HG03280 (cell line): ENCODE measurements around the gene VPS33B.
"Not testable (repeated sequence)": the region's sequence is repeated elsewhere in the genome, so short reads cannot be mapped to it uniquely, and the experiment has no call there.

ENCODE experiments used
- ATAC-seq: cut with Tn5 transposase; IDR thresholded peaks from one replicate; pipeline ENCODE4 v1.9.1; 2021; ENCODE audit warnings: mild to moderate bottlenecking, moderate library complexity; ENCODE audit not compliant: unreplicated experiment

The VPS33B gene

DNA sequence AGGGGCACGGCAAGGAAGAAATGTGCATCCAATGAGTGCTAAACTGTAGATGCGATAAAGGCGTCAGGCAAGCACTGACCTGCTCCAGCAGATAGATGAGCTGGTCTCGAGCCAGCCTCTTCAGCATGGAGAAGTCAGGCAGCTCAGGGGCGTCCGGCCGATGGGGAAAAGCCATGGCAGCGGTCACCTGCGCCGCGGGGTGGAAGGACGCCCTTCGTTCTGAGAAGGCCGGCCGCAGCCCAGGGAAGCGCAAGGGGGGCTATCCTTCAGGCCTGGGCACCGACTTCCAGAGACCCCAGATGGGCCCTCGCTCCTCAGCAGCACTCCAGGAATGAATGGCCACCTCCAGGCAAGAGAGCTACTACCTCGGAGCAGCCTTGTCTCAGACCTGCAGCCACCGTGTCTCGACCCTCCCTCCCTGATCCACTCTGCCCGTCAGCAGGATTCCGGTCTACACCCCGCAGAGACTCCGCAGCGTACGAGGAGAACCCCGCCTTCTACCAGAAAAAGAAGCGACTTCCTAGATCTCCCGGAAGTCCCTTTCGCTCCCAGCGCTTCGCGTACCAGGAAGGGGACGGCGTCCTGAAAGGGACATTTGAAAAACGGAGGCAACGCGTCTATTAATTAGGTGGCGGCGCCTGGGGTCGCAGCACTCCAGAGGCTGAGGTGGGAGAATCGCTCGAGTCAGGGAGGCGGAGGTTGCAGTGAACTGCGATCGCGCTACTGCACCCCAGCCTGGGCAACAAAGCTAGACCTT is at the start of gene VPS33B:
VPS33B (minus strand) TSS at position 520 of the 757 bp plus-strand sequence; CDS start at position 175, 345 bp downstream.
- peak; percentile 52 for ATAC-seq

DNA sequence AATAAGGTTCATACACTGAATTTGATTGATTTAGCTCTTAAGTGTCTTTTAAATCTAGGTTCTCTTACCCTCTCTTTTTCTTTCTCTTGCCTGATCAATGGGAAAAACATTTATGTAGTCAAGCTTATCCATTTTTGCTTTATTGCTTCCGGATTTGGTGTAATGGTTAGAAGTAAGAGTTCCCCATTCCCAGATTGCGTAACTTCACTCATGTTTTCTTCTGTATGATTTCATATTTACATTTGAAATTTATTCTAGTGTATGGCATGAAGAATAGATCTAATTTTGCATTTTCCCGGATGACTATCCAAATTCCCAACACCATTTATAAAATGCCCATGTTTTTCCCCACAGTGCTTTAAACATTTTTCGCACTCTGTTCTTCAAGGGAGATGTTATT is 49.8 kb upstream of the VPS33B start:
- no peak for ATAC-seq

DNA sequence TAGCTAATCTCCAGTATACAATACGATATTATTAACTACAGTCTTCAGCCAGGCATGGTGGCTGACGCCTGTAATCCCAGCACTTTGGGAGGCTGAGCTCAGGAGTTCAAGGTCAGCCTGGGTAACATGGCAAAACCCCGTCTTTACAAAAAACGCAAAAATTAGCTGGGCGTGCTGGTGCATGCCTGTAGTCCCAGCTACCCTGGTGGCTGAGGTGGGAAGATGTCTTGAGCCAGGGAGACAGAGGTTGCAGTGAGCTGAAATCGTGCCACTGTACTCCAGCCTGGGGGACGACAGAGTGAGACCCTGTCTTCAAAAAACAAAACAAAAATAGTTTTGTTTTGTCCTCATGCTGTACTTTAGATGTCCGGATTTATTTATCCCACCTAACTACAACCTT is 48.5 kb upstream of the VPS33B start:
- no peak for ATAC-seq

DNA sequence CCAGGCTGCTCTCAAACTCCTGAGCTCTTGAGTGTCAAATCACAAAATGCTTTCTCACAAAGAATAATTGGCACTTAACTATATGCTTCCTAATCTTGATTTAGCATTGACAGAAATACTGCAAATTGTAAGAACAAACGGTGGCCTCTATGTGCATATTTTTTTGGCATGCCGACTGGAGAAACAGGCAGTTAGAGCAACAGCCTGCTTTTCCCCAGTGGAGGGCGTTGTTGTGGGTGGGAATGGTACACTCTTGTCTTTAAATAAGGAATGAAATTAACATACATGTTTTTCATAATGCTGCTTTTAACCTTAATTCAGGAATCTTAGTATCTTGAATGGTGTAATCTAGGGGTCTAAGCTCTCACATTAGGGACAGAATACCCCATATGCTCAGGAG is 46.6 kb upstream of the VPS33B start:
- no peak for ATAC-seq

DNA sequence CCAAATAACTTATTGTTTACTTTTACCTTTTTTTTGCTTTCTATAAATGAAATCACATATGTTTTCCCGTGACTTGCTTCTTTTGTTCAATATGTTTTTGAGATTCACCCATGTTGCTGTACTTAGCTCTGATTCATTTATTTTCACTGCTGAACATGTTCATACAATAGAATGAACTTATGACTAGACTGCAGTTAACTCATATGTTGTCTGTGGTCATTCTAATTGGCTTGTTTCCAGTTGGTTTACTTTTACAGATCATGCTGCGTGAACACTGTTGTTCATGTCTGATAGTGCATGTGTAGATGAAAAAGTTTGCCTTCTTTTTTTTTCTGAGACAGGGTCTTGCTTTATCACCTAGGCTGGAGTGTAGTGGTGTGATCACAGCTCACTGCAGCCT is 46.0 kb upstream of the VPS33B start:
- ATAC-seq = no peak

DNA sequence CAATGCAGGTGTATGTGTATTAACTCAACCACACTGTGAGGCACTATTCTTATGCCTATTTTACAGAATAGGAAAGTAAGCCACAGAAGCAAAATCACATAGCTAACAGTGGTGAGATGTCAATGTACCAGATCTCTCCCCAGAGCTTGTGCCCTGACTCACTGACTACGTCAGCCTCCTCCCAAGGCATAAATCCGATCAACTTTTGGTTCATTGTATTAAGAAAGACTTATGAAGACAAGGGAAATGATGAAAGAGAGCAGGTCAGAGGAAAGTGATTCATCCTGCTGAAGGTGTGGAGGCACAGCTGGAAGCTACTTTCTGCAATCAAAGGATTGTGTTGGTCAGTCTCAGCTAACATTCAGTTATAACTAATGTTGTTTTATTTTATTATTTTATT is 44.6 kb upstream of the VPS33B start:
- no peak for ATAC-seq

DNA sequence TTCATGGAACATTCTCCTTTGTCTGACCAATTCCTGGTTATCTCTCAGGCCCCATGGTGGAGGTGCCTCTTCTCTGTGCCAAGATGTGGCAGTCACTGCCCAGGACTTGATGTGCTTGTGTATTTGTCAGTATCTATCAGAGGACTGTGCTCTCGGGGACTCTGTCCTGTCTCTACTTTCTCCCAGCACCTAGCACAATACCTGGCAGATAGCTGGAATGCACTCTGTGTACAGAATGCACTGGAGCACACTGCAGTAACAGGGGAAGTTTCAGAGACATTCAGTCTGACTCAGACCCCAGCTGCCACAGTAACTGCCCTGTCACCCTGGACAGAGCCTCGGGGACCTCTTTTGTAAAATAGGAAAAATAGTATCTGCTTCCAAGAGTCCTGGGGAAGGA is 43.1 kb upstream of the VPS33B start:
- ATAC-seq = no peak

DNA sequence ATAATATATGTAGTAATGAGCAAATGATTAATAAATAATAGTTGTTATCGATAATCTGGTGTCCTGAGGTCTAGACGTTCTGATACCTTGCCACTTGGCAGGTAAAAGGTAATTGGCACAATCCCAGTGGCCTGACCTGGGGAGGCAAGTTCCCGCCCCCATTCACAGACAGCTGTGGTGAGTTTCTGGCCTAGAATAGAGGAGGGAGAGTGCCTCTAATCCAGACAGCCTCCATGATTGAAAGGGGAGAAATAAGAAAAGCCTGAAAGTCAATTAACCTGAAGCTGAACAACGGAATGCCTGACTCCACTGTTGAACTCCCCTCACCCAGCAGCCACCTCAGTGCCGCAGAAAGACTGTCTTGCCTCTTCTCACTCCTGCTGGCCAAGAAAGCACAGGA is 39.6 kb upstream of the VPS33B start:
- no peak for ATAC-seq

DNA sequence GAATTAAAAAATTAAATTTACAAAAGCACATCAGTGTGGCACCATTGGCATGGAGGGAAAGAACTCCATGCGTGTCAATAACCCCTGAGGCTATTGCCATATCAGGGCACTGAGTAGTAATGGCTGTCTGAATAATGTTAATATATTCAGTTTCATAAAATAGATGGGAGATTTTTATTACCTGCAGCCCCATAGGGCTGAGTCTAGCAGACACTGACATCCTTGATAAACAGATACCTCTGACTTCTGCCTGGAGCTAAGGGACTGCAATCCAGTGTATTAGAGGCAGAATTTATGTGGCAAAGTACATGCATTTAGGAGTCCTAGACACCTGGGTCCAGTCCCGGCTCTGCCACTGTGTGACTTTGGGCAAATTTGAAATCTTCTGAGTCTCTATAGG is 38.8 kb upstream of the VPS33B start:
- no peak for ATAC-seq

DNA sequence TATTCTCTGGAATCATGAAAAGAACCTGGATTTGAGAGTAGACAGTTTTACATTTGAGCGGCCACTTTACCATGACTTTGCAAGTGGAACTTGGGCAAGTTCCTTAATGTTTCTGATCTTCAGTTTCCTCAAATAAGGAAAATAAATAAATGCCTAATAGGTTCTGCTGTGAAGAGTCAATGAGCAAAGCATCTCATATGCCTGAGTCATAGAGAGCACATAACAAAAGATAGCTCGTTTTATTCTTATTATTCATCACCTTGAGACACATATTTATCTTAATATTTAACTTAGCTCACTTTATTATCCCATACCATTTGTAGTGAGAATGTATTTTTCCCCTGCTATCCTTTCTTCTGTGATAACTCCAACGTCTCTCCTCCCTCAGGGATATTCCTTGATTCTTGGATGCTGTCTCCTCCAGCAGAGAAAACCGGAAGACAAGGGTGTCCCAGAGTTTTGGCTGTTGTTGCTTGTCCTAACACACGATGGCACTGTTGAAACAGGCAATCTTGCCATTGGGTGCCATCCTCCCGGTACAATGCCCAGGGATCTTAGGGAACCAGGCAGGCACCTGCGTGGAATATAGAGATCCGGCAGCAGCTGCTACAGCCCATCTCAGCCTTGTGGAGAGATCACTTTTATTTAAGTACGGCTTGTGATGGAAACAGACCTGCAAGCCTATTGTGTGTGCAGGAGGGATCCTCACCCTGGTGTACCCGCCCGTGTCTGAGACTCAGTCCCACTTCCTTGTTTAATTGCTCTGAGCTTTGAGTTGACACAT is 33.3 kb upstream of the VPS33B start:
- no peak for ATAC-seq

DNA sequence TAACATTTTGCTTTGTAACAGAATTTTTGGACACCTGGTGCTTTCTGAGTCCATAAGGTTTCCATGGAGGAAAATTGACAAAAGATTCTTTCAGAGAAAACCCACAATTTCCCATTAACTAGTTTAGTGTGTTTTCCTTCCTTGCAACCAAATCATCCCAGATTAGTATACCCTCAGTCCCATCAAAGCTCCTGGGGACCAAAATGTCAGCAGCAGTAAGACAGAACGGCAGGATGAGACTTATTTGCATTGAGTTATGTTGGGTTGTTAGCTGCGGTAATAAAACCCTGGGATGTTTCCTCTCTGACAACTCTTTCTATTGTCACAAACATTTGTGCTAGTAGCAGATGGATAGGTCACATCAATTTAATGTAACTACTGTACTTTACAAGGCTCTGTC is 32.4 kb upstream of the VPS33B start:
- no peak for ATAC-seq

DNA sequence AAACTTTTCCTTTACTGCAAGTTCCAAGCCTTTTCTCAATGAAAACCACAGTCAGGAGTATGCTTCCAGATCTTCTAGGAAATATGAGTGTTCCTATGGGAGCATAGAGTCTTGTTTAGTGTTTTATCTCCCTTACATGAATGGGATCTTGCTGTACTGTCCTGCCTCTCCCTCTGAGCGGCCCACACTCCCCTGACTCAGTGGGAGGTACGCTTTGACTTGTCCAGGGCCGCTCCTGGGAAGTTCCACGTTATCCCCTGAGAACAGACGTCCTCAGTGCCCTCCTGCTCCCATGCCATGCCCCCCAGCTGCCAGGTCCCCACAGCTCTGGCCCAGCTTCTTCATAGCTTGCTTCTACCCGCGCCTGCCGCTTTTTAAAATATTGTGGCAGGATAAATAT is 28.9 kb upstream of the VPS33B start:
- no peak for ATAC-seq

DNA sequence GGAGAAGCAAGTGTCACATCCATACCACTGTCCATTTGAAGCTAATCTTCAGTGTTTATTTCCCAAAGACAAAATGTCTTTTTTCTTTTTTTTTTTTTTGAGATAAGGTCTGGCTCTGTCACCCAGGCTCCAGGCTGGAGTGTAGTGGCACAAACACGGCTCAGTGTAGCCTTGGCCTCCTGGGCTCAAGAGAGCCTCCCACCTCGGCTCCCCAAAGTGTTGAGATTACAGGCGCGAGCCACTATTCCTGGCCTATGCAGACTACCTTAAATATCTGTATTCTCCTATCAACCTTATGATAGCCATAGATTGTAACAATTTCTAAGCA is 27.7 kb upstream of the VPS33B start:
- peak; percentile 10 for ATAC-seq

DNA sequence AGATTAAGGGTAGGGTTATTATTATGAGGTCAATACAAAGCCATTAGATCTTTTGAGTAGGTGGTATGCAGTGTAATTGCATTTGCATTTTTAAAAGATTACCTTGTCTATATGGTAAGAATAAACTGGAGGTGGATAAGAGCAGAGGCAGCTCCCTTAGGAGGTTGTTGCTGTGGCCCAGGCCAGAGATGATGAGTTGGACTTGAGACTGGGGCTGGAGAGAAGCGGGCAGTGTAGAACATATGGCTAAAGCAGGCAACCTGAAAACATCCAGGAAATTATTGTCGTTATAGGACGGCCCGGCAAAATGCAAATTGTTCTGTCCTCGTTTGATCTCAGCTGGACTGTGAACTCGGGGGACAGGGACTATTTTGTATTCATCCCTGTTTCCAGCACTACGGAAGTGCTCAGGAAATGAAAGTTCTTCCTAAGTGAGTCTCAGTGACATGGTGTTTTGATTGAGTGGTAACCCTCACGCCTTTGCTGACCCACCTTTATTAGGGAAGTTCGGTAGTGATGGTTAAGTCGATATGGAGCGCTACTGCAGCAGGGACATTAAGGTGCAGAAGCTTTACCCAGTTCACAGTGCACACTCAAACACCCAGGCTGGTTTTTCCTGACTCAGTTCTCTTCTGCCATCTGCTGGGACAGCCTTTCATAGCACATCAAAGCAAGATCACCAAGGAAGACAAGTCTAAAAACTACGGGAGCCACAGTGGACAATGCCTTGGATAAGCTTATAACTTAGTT is 27.2 kb upstream of the VPS33B start:
- ATAC-seq = peak; percentile 87

DNA sequence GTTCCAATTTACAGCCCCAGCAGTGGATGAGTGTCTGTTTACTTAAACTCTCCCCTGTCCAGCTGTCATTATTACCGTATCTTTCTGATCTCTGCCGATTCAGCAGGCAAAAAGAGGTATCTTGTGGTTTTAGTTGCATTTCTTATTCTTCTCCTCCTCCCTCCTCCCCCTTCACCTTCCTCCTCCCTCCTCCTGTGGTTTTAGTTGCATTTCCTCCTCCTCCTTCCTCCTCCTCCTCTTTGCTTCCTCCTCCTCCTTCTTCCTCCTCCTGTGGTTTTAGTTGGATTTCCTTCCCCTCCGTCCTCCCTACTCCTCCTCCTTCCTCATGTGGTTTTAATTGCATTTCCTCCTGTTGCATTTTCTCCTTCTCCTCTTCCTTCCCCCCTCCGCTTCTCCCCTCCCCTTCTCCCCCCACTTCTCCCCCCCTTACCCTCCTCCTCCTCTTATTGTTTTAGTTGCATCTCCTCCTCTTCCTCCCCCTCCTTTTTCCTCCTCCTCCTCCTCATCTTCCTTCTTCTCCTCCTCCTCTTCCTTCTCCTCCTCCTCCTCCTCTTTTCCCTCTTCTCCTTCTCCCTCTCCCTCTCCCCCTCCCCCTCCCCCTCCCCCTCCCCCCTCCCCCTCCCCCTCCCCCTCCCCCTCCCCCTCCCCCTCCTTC is 25.3 kb upstream of the VPS33B start:
- no peak for ATAC-seq

DNA sequence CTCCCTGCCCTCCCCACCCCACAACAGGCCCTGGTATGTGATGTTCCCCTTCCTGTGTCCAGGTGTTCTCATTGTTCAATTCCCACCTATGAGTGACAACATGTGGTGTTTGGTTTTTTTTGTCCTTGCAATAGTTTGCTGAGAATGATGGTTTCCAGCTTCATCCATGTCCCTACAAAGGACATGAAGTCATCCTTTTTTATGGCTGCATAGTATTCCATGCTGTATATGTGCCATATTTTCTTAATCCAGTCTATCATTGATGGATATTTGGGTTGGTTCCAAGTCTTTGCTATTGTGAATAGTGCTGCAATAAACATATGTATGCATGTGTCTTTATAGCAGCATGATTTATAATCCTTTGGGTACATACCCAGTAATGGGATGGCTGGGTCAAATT is 23.7 kb upstream of the VPS33B start:
- ATAC-seq = not testable (repeated sequence)

DNA sequence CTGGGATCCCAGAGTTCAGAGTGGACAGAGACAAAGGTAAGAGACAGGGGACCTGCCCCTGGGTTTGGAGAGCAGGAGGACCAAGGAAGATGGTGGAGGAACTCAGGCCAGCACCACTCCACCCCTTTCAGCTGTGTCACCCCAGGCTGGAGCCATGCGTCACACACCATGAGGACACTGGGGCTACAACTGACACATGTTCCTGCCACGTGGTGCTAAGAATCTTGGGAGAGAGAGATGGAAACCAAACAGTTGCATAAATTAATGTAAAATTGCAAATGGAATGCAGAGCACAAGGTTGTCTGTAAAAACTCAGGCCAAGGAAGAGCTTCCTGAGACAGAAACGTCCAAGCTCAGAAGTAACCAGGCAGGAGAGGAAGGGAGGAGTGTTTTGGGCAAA is 22.7 kb upstream of the VPS33B start:
- ATAC-seq = no peak

DNA sequence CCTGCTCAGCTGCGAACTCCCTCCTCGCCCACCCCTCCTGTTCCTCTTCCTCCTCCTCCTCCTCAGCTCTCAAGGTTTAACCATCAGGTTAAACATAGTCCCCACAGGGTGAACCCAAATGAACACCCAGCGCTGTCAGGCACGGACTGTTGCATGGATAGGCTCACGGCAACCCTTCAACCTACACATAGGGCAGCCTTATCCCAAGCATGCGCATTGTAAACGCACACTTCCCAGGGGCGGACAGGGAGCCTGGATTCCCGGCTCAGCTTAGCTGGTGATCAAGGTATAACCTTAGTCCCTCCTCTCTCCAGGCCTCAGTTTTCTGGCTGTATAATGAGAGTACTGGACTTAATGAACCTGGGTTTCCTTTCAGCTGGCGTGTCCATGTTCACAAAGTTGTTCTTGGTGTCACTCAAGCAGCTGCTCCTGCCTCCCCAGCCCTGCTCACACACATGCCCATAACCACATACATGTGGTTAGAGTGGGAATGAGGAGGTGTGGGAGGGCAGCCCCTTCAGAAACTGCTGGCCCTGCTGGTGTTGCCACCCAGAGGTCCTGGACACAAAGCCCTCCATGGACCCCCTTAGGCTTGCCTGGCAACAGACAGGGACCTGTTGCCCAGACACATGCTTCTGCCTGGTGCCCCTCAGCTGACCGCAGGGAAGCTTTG is 20.9 kb upstream of the VPS33B start:
- no peak for ATAC-seq

DNA sequence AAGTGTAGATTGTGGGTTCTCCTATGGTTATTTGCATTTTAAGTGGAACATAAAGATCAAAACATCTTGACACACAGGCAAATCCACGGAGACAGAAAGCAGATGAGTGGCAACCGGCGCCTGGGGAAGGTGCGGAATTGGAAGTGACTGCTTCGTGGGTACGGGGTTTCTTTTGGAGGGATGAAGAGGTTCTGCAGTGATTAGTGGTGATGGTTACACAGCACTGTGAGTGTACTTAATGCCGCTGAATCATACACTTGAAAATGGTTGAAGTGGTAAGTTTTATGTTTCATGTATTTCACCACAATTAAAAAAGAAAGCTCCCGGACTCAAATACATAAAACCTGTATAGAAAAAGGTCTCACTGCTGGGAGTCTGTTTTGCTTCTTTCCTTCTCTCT is 18.5 kb upstream of the VPS33B start:
- no peak for ATAC-seq

DNA sequence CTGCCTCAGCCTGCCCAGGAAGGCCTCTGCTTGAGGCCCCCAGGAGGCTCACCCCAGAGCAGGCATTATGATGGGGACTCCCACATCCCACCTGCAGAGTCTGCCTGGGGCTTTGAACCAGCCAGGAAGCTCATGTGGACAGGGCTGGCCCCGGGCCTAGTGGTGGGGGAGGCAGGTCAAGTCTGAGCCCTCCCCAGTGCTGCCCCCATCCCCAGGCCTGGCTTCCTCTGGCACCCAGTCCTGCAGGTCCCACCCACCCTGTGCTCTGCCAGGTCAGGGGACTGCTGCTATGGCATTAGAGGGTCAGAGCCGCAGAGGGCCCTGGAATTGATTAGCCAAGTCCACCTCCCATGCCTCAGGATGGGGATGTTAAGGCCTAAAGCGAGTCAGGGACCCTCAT is 17.6 kb upstream of the VPS33B start:
- no peak for ATAC-seq
